Endothelial cell of umbilical vein (primary cell): ENCODE measurements around the gene COL8A1. TPM values are rescaled to one million over a fixed set of nuclear protein-coding genes. Genes with fewer than 3 reads are reported as not detected.

Source experiments
- BruUV-seq: library from RNA; stranded (reverse); fragments of 400-500 nt; replicated peaks from 2 replicates; lab custom pipeline; 2021; lab: Mats Ljungman, UMichigan
- CTCF ChIA-PET: fragments of 300-600, 350-600 bp; sonication (Branson Sonifier 250); formaldehyde crosslinking; loops from one replicate; lab custom pipeline; 2021; ENCODE audit warnings: antibody characterized with exemption, inconsistent platforms; lab: Charles Lee
- POLR2A ChIA-PET: fragments of 300-600, 350-600 bp; sonication (Branson Sonifier 250); formaldehyde crosslinking; loops from one replicate; lab custom pipeline; 2021; ENCODE audit warnings: antibody characterized with exemption, inconsistent platforms; lab: Charles Lee
- DNase-seq: peaks from one replicate; pipeline ENCODE4 v3.0.0-alpha.2; 2011; ENCODE audit warnings: low read depth, low spot score
- FAIRE-seq: peaks from 2 replicates; lab custom pipeline; 2011; peaks lifted over from hg19 to GRCh38; lab: Jason Lieb, UNC
- H2AFZ ChIP-seq: 2 replicates; pipeline ENCODE4 v1.6.0; 2012; ENCODE audit warnings: low read depth, low read length, control low read depth, inconsistent platforms
- H3K27ac ChIP-seq: 2 replicates; pipeline ENCODE4 v1.5.1; 2011; ENCODE audit warnings: low read depth, mild to moderate bottlenecking, control low read depth, low read length, moderate library complexity; ENCODE audit not compliant: insufficient read depth
- H3K27me3 ChIP-seq, 2 experiments: 2 replicates each; pipeline versions ENCODE4 v1.6.0 to v1.6.1; 2011; ENCODE audit warnings: low read length in 2 of 2, mixed read lengths in 1 of 2; ENCODE audit not compliant: control insufficient read depth in 2 of 2, insufficient read depth in 2 of 2
- H3K36me3 ChIP-seq, 2 experiments: 2 replicates in 1 of 2; 3 replicates in 1 of 2; pipeline ENCODE4 v1.5.1; 2011; ENCODE audit warnings: low read length in 2 of 2, mild to moderate bottlenecking in 1 of 2, moderate library complexity in 1 of 2; ENCODE audit not compliant: control insufficient read depth in 2 of 2, insufficient read depth in 2 of 2; ENCODE audit errors: extremely low read depth in 1 of 2
- H3K4me1 ChIP-seq: 3 replicates; pipeline ENCODE4 v1.5.1; 2011; ENCODE audit warnings: mild to moderate bottlenecking, low read length; ENCODE audit not compliant: control insufficient read depth, insufficient read depth; ENCODE audit errors: extremely low read depth
- H3K4me2 ChIP-seq: 2 replicates; pipeline ENCODE4 v1.6.1; 2011; ENCODE audit warnings: low read length, control low read depth, mixed read lengths; ENCODE audit not compliant: insufficient read depth
- H3K4me3 ChIP-seq, 3 experiments: fragments of 200-600 bp in 1 of 3; sonication (generic), shearing (Covaris generic) in 1 of 3; replicated peaks in 1 of 3; 2 replicates each; pipeline ENCODE4 v1.5.1; 2011 to 2016; ENCODE audit warnings: control low read depth in 3 of 3, low read length in 3 of 3, mild to moderate bottlenecking in 2 of 3, inconsistent platforms in 1 of 3, low read depth in 1 of 3, moderate library complexity in 1 of 3; ENCODE audit not compliant: insufficient read depth in 1 of 3
- H3K79me2 ChIP-seq: 2 replicates; pipeline ENCODE4 v1.6.0; 2012; ENCODE audit warnings: low read length, inconsistent platforms; ENCODE audit not compliant: control insufficient read depth, insufficient read depth
- H3K9ac ChIP-seq: replicated peaks from 2 replicates; pipeline ENCODE3; 2011; ENCODE audit warnings: low read length, control low read depth; ENCODE audit not compliant: insufficient read depth; ENCODE audit errors: extremely low read depth
- H3K9me1 ChIP-seq: replicated peaks from 3 replicates; pipeline ENCODE4 v1.6.0; 2011; ENCODE audit warnings: mild to moderate bottlenecking, low read length; ENCODE audit not compliant: control insufficient read depth, insufficient read depth; ENCODE audit errors: extremely low read depth
- H3K9me3 ChIP-seq: replicated peaks from 2 replicates; pipeline ENCODE4 v1.5.1; 2012; ENCODE audit warnings: low read length, inconsistent platforms; ENCODE audit not compliant: control insufficient read depth, insufficient read depth
- H4K20me1 ChIP-seq: replicated peaks from 2 replicates; pipeline ENCODE3; 2011; ENCODE audit warnings: mild to moderate bottlenecking, low read length; ENCODE audit not compliant: control insufficient read depth, insufficient read depth; ENCODE audit errors: extremely low read depth
- EZH2 ChIP-seq: IDR thresholded peaks from 2 replicates; pipeline ENCODE4 v1.6.1; 2012; ENCODE audit warnings: borderline replicate concordance, low read depth, mild to moderate bottlenecking, moderate library complexity, low read length, inconsistent platforms; ENCODE audit not compliant: severe bottlenecking
- FOS ChIP-seq: IDR thresholded peaks from 2 replicates; pipeline ENCODE4 v1.6.1; 2011; ENCODE audit warnings: mild to moderate bottlenecking, low read length, moderate library complexity, borderline replicate concordance; ENCODE audit not compliant: insufficient read depth
- GATA2 ChIP-seq: IDR thresholded peaks from 2 replicates; pipeline ENCODE4 v1.7.0; 2011; ENCODE audit warnings: low read depth, mild to moderate bottlenecking, moderate library complexity, mixed read lengths, low read length; ENCODE audit not compliant: insufficient read length, insufficient read depth
- JUN ChIP-seq: IDR thresholded peaks from 2 replicates; pipeline ENCODE4 v1.6.1; 2011; ENCODE audit warnings: borderline replicate concordance, low read depth; ENCODE audit not compliant: insufficient read length, insufficient read depth
- MAX ChIP-seq: IDR thresholded peaks from 2 replicates; pipeline ENCODE4 v1.6.1; 2011; ENCODE audit not compliant: insufficient read depth, insufficient read length
- MYC ChIP-seq: IDR thresholded peaks from one replicate; pipeline ENCODE4 v1.6.1; 2011; ENCODE audit warnings: mild to moderate bottlenecking, low read depth, low read length
- POLR2A ChIP-seq: IDR thresholded peaks from 2 replicates; pipeline ENCODE4 v1.6.1; 2012; ENCODE audit warnings: low read depth, mild to moderate bottlenecking, control low read depth, low read length
- POLR2AphosphoS5 ChIP-seq: IDR thresholded peaks from 2 replicates; pipeline ENCODE4 v1.6.1; 2012; ENCODE audit warnings: low read depth, mild to moderate bottlenecking, control low read depth, low read length, moderate library complexity; ENCODE audit not compliant: insufficient read depth
- dilution Hi-C: fragments of 300-500 bp; cut with MboI; formaldehyde crosslinking; loops from one replicate; pipeline ENCODE4 v1.15.0; 2019; ENCODE audit warnings: low sequenced_read_pairs; ENCODE audit not compliant: extremely low pct_ligation_motif_present
- intact Hi-C: fragments of 100-400 bp; cut with micrococcal nuclease; formaldehyde crosslinking; loops from one replicate; pipeline ENCODE4 v1.10.0; 2022
- polyA plus RNA-seq, 4 experiments: library from polyadenylated mRNA; depleted of rRNA in 3 of 4; stranded (reverse) in 3 of 4; unstranded in 1 of 4; fragments of >200 nt; gene quantifications; 2 replicates each; pipeline versions ENCODE4 v1.2.1 to v1.2.3, GENCODE V29; 2011 to 2012; ENCODE audit warnings: missing spikeins in 1 of 4
- total RNA-seq: library from RNA; stranded (reverse); gene quantifications from 2 replicates; pipeline ENCODE4 v1.2.3, GENCODE V29; 2021
- TF ChIP-seq, protein P1 (sequence below), 2 donors: IDR thresholded peaks; 1 replicate in 1 of 2; 2 replicates in 1 of 2; pipeline ENCODE4 v1.5.1; 2011; ENCODE audit warnings: low read length in 2 of 2, mild to moderate bottlenecking in 2 of 2, moderate library complexity in 2 of 2, control low read depth in 1 of 2, inconsistent platforms in 1 of 2, low read depth in 1 of 2; ENCODE audit not compliant: insufficient read depth in 1 of 2; ENCODE audit errors: extremely low read depth in 1 of 2

COL8A1 gene
- total and polyA plus RNA-seq, 2 donors (not counting 3 experiments of a cell fraction or from before 2014, with no cell fraction given), result 358 to 634 TPM

DNA sequence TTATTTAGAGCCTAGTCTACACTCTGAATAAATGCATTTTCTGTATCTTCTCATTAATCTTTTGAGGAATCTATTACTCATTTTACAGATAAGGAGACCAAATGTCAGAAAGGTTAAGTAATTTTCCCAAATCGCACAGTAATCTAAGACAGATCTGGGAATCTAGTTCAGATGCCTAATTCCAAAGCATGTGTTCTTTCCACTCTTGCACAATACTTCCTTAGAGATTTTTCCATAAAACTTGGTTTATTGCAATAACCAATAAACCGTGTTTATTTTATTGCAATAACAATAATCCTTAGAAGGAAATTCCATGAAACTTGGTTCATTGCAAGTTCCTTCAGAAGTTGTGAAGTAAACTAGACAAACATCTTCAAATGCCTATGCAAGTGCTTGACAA lies 17.4 kb upstream of the COL8A1 start:
- H3K27ac ChIP-seq, result no peak overlapping the region

GRCh38 chr3:99624496-99625236 lies 13.7 kb upstream of the COL8A1 start:
- H3K4me2 ChIP-seq, result no peak overlapping the region
- FAIRE-seq, result no peak
- dilution Hi-C loops, result no loop called here
- no peaks in the 10 kb centered on the region for H3K36me3 ChIP-seq
- H4K20me1 ChIP-seq, result no peaks in the 10 kb centered on the region
- H3K27me3 ChIP-seq, result no peaks in the 10 kb centered on the region
- no peaks in the 10 kb centered on the region for H3K9me1 ChIP-seq
- CTCF ChIA-PET, result interaction anchor here (0.7 to 1.5 kb wide), 4 partner anchors 9 to 126 kb away, joined by 3 to 5 read pairs (median 3); no protein-coding TSS in a partner anchor
- no TSS peak for BruUV-seq
- no peak overlapping the region for H3K9ac ChIP-seq
- intact Hi-C loops, result no loop called here
- no peaks in the 10 kb centered on the region for H3K9me3 ChIP-seq
- TF ChIP-seq FOS (no peak), MYC (no peak), POLR2AphosphoS5 (no peak), JUN (no peak), GATA2 (no peak), EZH2 (no peak), MAX (no peak), POLR2A (no peak)
- TF ChIP-seq, protein P1, sequence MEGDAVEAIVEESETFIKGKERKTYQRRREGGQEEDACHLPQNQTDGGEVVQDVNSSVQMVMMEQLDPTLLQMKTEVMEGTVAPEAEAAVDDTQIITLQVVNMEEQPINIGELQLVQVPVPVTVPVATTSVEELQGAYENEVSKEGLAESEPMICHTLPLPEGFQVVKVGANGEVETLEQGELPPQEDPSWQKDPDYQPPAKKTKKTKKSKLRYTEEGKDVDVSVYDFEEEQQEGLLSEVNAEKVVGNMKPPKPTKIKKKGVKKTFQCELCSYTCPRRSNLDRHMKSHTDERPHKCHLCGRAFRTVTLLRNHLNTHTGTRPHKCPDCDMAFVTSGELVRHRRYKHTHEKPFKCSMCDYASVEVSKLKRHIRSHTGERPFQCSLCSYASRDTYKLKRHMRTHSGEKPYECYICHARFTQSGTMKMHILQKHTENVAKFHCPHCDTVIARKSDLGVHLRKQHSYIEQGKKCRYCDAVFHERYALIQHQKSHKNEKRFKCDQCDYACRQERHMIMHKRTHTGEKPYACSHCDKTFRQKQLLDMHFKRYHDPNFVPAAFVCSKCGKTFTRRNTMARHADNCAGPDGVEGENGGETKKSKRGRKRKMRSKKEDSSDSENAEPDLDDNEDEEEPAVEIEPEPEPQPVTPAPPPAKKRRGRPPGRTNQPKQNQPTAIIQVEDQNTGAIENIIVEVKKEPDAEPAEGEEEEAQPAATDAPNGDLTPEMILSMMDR (IDR thresholded peaks at IDR 0.05; ENCODE audit: extremely low read depth in 1 of 2, insufficient read depth in 1 of 2, low read depth in 1 of 2, low read length in 2 of 2), result no peak
- H3K4me3 ChIP-seq, result no peak overlapping the region
- H3K27ac ChIP-seq, result no peak overlapping the region
- H3K79me2 ChIP-seq, result no peaks in the 10 kb centered on the region
- DNase-seq, result no peak
- peaks cover 27% of the 10 kb centered on the region for H3K4me1 ChIP-seq
- H2AFZ ChIP-seq, result no peak overlapping the region
- POLR2A ChIA-PET, result interaction anchor here (0.6 kb wide), 1 partner anchor 14 kb away, joined by 6 read pairs; the partner anchor contains the start of gene COL8A1

More for the DNA sequence above, 17.4 kb upstream of the COL8A1 start:
- dilution Hi-C loops (no loop called here), intact Hi-C loops (no loop called here)
- H3K79me2 ChIP-seq, result no peaks in the 10 kb centered on the region
- no peak overlapping the region for H3K4me3 ChIP-seq
- no peak for TF ChIP-seq POLR2A
- TF ChIP-seq MYC, result no peak
- no peak for TF ChIP-seq JUN
- TF ChIP-seq FOS, result peak; percentile 10
- TF ChIP-seq MAX, result no peak
- H3K4me1 ChIP-seq, result peaks cover 15% of the 10 kb centered on the region
- no peaks in the 10 kb centered on the region for H4K20me1 ChIP-seq
- no TSS peak for BruUV-seq
- H3K9me1 ChIP-seq, result no peaks in the 10 kb centered on the region
- CTCF ChIA-PET, result interaction anchor here (1.7 kb wide), 1 partner anchor 122 kb away, joined by 5 read pairs; no protein-coding TSS in a partner anchor
- no peak overlapping the region for H3K9ac ChIP-seq
- H2AFZ ChIP-seq, result no peak overlapping the region
- POLR2A ChIA-PET, result no interaction called here
- no peak overlapping the region for H3K4me2 ChIP-seq
- H3K27me3 ChIP-seq, result no peaks in the 10 kb centered on the region
- H3K36me3 ChIP-seq, result no peaks in the 10 kb centered on the region
- H3K9me3 ChIP-seq, result no peaks in the 10 kb centered on the region
- FAIRE-seq (no peak), DNase-seq (peak; percentile 21)
